ENCODE results near the gene MEX3D.

MEX3D gene

GRCh38 chr19:1568320-1569019, at the start of gene MEX3D:
Gene MEX3D (minus strand): TSS chr19:1568325. CDS start chr19:1568058, 267 bp downstream.
- DNase-seq, result peak; percentile 91

GRCh38 chr19:1616875-1617274, 48.8 kb upstream of the MEX3D start:
- no peak for DNase-seq

- DNase-seq, result no peak
Measured at GRCh38 chr19:1616396-1616795, 48.3 kb upstream of the MEX3D start.

DNA sequence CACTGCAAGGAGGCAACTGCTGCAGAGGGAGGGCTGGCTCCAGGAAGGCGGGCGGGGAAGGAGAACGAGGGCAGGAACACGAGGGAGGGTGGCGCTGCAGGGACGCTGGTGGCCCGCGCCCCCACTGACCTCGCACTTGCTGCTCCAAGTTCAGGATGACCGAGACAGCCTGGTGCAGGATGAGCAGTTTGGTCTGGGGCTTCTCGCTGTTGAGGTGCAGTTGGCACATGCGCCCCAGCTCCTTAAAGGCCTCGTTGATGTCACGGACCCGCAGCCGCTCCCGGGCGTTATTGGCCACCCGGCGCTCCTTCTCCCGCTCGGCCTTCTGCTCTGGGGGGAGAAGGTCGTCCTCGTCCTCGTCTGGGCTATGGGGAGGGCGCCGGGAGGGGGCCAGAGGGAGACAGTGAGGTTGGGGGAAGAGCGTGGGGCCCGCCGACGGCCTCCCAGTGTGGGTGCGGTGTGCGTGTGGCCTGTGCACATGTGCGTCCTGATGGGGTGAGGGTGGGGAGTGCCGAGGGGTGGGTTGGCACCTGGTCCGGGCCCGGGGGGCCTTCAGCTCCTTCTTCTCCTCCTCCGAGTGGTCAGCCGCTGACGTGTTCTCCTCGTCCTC, 47.1 kb upstream of the MEX3D start:
- DNase-seq, result no peak

DNA sequence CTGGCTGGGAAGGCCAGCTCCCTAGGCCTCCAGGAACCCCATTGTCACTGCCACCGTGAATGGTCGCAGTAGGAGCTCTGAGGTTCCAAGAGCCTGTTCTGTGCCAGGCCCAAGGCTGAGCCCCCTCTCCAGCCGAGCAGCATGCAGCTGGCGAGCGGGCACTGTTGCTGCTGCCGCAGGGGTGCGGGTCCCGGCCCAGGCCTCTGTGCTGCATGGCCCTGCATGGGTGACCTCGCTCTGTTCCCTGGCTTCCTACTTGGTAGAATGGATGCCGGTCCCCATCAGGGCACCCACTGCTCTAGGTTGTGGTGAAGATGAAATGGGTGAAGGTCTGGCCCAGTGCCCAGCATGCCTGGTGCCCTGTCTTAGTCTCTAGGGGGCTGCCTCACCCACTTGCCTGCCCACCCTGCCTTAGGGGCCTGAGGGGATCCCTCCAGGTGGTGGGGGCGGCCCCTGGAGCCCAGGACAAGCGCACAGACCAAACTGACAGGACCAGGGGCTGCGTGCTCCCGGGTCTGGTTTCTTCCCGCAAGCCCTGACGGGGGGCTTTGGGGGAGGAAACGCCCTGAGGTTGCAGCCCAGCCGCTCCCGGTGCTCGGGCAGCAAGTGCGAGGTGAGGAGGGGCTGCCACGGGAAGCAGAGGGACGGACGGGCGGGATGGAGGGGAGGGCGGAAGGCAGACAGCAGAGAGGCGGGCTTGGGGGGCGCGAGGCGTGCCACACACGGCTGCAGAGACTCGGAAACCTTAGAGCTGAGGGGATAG, 45.9 kb upstream of the MEX3D start:
- DNase-seq, result no peak

DNA sequence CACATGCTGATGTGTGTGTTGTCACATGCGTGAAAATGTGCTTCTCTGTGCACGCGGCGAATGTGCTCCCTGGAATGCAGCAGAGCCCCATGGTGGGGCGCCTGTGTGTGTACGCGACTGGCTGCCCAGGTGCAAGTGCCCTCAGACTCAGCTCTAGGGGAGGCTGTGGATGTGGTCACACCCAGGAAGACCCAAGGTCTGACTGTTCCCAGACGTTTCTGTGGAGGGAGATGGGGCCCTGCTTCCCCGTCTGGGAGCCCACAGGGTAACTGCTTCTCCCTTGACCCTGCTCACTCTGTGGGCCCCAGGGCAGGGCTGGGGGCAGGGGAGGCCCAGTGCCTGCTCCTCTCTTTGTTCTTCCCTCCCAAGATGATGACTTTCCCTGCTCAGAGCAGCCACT, 45.0 kb upstream of the MEX3D start:
- DNase-seq, result no peak

- DNase-seq, result no peak
Measured at GRCh38 chr19:1612114-1613086, 44.3 kb upstream of the MEX3D start.

DNA sequence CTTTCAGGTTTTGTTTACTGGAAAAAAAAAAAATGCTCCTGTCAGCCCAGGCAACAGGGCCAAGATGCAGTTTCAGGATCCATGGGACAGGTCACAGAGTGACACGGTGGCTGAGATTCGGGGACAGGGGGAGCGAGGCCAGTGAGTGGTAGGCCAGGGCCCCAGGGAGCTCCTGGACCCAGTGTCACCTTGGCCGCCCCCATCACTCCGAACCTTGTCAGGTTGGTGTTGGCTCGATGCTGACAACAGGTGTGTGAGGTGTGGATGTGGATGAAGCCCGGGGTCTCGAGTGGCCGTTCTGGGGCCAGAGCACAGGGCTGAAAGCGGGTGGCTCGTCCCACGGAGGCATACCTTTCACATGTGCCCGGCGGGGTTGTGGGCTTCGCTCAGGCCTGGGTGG, 43.2 kb upstream of the MEX3D start:
- no peak for DNase-seq

DNA sequence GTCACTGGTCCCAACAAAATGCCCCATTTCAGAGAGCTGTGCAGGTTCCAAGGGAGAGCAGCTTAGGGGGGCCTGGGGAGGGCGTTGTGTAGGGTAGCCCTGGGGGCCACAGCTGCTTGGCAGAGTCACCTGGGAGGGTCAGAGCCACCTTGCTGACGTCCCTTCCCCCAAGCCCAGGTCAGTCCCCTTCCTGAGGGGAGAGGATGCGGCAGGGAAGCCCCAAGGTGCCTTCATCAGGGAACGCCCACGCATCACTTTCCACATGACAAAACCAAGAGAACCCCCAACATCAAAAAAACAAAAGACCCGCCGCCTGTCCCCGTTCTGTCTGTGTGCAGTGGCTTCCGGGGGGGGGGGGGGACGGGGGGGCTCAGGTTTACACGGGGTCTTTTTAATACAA, 42.5 kb upstream of the MEX3D start:
- DNase-seq, result no peak

- DNase-seq, result no peak
Measured at GRCh38 chr19:1609680-1610474, 41.8 kb upstream of the MEX3D start.

DNA sequence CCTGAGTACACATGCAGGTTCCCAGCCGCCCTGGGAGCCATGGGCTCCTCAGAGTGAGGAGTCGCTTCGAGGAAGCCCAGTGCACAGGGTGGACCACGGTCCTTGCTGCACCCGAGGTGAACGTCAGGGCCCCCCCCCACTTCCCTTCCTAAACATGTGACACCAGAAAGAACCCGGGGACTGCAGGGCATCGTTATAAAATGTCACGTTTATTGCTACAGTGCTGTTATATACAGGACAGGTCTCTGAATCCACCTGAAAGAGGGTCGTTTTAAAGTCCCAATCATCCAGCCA, 40.9 kb upstream of the MEX3D start:
- DNase-seq, result no peak

GRCh38 chr19:1608359-1609102, 40.4 kb upstream of the MEX3D start:
- DNase-seq, result peak; percentile 34

GRCh38 chr19:1606138-1606651, 38.1 kb upstream of the MEX3D start:
- peak; percentile 70 for DNase-seq

GRCh38 chr19:1605236-1606137, 37.4 kb upstream of the MEX3D start, which contains the start of gene UQCR11:
Gene UQCR11 (minus strand): TSS chr19:1605462. CDS start chr19:1605409, 53 bp downstream.
- DNase-seq, result peak; percentile 96

DNA sequence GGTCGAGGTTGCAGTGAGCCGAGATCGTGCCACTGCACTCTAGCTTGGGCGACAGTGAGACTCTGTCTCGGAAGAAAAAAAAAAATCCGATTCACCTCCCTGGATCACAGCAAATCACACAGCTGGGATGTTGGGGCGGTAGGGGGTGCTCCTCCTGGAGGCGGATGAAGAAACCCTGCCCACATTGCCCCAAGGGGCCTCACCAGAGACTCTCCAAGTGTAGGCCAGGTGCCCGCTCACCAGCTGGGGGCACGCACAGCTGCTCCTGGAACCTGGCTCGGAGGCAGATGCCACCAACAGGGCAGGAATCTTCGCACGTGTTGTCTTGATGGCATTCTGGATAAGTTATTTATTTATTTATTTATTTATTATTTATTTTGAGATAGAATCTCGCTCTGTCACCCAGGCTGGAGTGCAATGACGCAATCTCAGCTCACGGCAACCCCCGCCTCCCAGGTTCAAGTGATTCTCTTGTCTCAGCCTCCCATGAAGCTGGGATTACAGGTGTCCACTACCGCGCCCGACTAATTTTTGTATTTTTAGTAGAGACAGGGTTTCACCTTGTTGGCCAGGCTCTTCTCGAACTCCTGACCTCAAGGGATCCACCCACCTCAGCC, 34.1 kb upstream of the MEX3D start:
- DNase-seq, result no peak

DNA sequence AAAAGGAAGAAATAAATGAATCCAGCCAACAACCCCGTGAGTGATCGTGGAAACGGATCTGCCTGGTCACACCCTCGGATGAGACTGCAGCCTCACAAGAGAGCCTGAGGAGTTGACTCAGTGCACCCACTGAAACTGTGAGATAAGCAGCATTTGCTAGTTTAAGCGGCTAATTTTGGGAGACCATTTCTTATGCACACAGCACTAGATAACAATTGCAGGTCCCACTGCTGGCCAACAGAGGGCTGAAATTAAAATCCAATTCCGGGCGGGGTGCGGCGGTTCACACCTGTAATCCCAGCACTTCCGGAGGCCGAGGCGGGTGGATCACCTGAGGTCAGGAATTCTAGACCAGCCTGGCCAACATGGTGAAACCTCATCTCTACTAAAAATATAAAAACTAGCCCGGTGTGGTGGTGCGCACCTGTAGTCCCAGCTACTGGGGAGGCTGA, 33.5 kb upstream of the MEX3D start:
- DNase-seq, result no peak

DNA sequence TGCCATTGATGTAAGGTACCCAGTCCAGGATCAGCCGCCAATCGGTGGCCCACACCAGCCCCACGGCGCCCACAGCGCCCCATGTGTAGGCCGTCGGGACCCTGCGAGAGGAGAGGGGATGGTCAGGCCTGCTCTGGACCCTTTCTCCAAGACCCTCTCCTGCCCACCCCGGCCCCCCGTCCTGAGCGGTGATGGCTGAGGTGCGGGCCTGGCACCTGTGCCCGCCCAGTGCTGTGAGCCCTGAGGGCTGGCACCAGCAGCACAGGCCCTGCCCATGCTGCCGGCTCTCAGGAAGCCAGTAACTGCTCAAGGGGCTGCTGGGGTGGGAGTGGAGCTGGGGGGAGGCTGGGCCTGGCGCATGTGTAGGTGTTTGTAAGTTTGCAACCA, 31.3 kb upstream of the MEX3D start:
- no peak for DNase-seq

DNA sequence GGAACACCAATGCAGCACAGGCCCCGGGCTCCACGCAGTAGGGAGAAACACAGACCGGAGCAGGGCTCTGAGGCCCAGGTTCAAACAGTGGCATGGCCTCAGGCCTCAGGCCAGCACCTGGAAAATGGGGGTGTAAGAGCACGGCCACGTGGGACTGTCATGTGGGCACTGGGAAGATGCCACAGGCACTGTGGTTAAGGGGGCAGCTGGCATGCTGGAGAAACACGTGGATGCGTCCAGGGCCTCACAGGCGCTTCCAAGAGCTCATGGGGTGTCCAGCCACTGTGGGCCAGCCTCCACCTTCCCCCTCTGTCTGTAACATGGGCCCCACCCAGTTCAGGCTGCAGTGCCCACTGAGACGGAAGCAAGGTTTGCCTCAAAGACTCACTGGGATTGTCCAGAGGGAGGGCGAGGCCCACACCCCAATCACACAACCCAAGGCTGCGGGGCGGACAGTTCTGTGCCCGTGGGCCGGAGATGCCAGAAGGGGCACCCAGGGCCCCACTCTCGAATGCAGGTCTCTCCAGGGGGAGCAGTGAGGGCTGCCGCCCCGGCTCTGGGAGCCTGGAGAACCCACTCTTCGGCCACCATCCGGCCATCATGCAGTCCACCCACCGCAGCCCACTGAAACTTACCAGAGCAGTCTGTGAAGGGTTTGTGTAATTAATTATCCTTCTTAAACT, 30.8 kb upstream of the MEX3D start:
- DNase-seq, result no peak

DNA sequence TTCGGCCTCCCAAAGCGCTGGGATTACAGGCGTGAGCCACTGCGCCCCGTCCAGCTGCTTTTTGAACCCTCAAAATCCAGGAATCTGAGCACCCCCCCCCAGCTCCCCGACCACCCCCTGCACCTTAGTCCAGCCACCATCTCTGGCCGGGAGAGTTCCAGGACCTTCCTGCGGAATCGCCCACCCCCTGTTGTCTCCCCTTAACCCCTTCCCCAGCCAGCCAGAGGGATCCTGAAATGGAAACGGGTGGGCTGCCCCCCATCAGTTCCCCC, 25.3 kb upstream of the MEX3D start:
- DNase-seq, result no peak
